Endodermal cell (in vitro differentiated cells): ENCODE results near the gene TAB3. TPM values are rescaled to one million over a fixed set of nuclear protein-coding genes. Genes with fewer than 3 reads are reported as not detected.

ENCODE experiments used
- DNase-seq: peaks from one replicate; pipeline ENCODE4 v3.0.0-alpha.2; 2017
- H3K27ac ChIP-seq: 2 replicates; pipeline ENCODE4 v1.5.1; 2013; ENCODE audit warnings: mild to moderate bottlenecking, low read depth, low read length, moderate library complexity
- H3K27me3 ChIP-seq: 2 replicates; pipeline ENCODE4 v1.6.1; 2013; ENCODE audit warnings: mild to moderate bottlenecking, low read length, moderate library complexity; ENCODE audit not compliant: insufficient read depth, control insufficient read depth, poor library complexity, severe bottlenecking
- H3K36me3 ChIP-seq: 2 replicates; pipeline ENCODE4 v1.7.0; 2013; ENCODE audit warnings: mild to moderate bottlenecking, low read length, moderate library complexity; ENCODE audit not compliant: control insufficient read depth, insufficient read depth
- H3K4me1 ChIP-seq: one replicate; pipeline ENCODE4 v1.7.0; 2013; ENCODE audit warnings: low read length; ENCODE audit not compliant: control insufficient read depth, insufficient read depth
- H3K4me3 ChIP-seq: 2 replicates; pipeline ENCODE4 v1.5.1; 2013; ENCODE audit warnings: mild to moderate bottlenecking, low read length, moderate library complexity
- H3K9ac ChIP-seq: 2 replicates; pipeline ENCODE4 v1.6.1; 2013; ENCODE audit warnings: mild to moderate bottlenecking, low read length, moderate library complexity; ENCODE audit not compliant: poor library complexity, severe bottlenecking; ENCODE audit errors: extremely low read depth
- H3K9me3 ChIP-seq: 2 replicates; pipeline ENCODE4 v1.6.1; 2013; ENCODE audit warnings: mild to moderate bottlenecking, low read length, moderate library complexity; ENCODE audit not compliant: control insufficient read depth
- H3K27ac Mint-ChIP-seq: 2 replicates; pipeline ENCODE4 v1.8.0; 2020; ENCODE audit warnings: mixed read lengths
- H3K27me3 Mint-ChIP-seq: 2 replicates; pipeline ENCODE4 v1.8.0; 2021; ENCODE audit warnings: mild to moderate bottlenecking, mixed read lengths; ENCODE audit not compliant: insufficient read depth
- H3K36me3 Mint-ChIP-seq: 2 replicates; pipeline ENCODE4 v1.8.0; 2020; ENCODE audit warnings: low read depth, mixed read lengths
- H3K4me1 Mint-ChIP-seq: 2 replicates; pipeline ENCODE4 v1.8.0; 2020; ENCODE audit warnings: mixed read lengths
- H3K4me3 Mint-ChIP-seq: 2 replicates; pipeline ENCODE4 v1.8.0; 2020; ENCODE audit warnings: mild to moderate bottlenecking, moderate library complexity, mixed read lengths
- H3K9me3 Mint-ChIP-seq: 2 replicates; pipeline ENCODE4 v1.8.0; 2020; ENCODE audit warnings: mild to moderate bottlenecking, mixed read lengths
- WGBS, 2 experiments: methylation state at CpG; one replicate each; pipeline versions ENCODE4 v1.1.5 to v1.1.7; 2013; ENCODE audit warnings: missing lambda C conversion rate in 2 of 2, mixed read lengths in 1 of 2; ENCODE audit not compliant: insufficient coverage in 1 of 2, insufficient read length in 1 of 2; 5-methylcytosine and 5-hydroxymethylcytosine counted together
- total RNA-seq, 2 donors: library from RNA; stranded (reverse); fragmentation: NEBNext Ultra II Directional in 1 of 2; extraction: Animal tissue kit (Norgen Biotek cat#: 25700) in 1 of 2; gene quantifications; 2 replicates in 1 of 2; 3 replicates in 1 of 2; pipeline ENCODE4 v1.2.1, GENCODE V29; 2021
- TF ChIP-seq, protein P1 (sequence below): fragments of 200-600 bp; sonication (generic); conservative IDR thresholded peaks from 2 replicates; pipeline ENCODE4 v1.5.0; 2021; ENCODE audit warnings: antibody characterized with exemption, mild to moderate bottlenecking

TAB3 gene
- total RNA-seq, 2 donors from 2014 or later: 19.8 to 23.2 TPM

DNA sequence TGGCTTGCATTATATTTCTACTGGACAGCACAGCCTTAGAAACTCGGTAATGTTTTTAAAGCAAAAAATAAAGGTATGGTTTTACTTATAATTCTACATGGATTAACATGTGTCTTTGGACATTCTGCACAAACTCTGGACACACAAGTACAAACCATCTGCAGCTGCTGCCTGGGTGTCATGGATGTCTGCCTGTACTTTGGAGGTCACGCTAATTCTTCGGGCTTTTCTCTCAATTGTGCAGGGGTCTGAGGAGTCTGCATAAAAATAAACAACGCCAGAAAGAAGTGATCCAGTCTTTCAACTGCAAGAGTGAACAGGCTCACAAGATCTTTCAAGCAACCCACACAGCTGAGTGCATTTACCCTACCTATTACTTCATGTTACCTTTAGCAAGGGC is 55.2 kb downstream of the TAB3 start:
- peaks cover 22% of the 10 kb centered on the region for H3K9me3 Mint-ChIP-seq
- Histone ChIP-seq H3K36me3 (peaks cover 13% of the 10 kb centered on the region), H3K27ac (no peak overlapping the region), H3K9ac (no peak overlapping the region), H3K9me3 (no peaks in the 10 kb centered on the region), H3K4me1 (no peaks in the 10 kb centered on the region), H3K27me3 (no peaks in the 10 kb centered on the region), H3K4me3 (no peak overlapping the region)
- no peaks in the 10 kb centered on the region for H3K27me3 Mint-ChIP-seq
- H3K4me3 Mint-ChIP-seq: no peak overlapping the region
- H3K4me1 Mint-ChIP-seq: peaks cover 19% of the 10 kb centered on the region
- TF ChIP-seq, protein P1, sequence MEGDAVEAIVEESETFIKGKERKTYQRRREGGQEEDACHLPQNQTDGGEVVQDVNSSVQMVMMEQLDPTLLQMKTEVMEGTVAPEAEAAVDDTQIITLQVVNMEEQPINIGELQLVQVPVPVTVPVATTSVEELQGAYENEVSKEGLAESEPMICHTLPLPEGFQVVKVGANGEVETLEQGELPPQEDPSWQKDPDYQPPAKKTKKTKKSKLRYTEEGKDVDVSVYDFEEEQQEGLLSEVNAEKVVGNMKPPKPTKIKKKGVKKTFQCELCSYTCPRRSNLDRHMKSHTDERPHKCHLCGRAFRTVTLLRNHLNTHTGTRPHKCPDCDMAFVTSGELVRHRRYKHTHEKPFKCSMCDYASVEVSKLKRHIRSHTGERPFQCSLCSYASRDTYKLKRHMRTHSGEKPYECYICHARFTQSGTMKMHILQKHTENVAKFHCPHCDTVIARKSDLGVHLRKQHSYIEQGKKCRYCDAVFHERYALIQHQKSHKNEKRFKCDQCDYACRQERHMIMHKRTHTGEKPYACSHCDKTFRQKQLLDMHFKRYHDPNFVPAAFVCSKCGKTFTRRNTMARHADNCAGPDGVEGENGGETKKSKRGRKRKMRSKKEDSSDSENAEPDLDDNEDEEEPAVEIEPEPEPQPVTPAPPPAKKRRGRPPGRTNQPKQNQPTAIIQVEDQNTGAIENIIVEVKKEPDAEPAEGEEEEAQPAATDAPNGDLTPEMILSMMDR: no peak
- H3K27ac Mint-ChIP-seq: no peak overlapping the region
- WGBS, 2 experiments: 91% methylated on average over 3 of the region's 4 CpGs; no CpG with 5 or more reads in 1 of the 2 experiments
- DNase-seq: no peak
- peaks cover 45% of the 10 kb centered on the region for H3K36me3 Mint-ChIP-seq

DNA sequence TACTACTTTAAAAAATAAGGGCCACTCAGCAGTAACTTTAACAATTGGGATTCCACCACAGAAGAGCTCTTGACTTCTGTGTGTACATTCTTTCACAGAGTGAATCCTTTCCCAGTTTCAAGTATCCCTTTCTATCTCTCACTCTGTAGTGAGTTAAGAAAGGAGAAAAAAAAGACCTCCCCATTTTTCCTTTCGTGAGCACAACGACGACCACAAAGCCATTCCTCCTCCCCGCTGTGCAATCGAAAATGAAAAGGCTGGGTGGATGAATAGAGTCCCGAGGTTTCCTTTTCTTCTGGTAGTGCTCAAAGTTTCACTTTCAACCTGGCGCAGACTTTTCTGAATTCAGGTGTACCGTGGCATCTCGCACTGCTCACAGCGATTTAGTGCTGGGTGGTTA is 58.0 kb downstream of the TAB3 start:
- no peak overlapping the region for H3K4me3 Mint-ChIP-seq

DNA sequence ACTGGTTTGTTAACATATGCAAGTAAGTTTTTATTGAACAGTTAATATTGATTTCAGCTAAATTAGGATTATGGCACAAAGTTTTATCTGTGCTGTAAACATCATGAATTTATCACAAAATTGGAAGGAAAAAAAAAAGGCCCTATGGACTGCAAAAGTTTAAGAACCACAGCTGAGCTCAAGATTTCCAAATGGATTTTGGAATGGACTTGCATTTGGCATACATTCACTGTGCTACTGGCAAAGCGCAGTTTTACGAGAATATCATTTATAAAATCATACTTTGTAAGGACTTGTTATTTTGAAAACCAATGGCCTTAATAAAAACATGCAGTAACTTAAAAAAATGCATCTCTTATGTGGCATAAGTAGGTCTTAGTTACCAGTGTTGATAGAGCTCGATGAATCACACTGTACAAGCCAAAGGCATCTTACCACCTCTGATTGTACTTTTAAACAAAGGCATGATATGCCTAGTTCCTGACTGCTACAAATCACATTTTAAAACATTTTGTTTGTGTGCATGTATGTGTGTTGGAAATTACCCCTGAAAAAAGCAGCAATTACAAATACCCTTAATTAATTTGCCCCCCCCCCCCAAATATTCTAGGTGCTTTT is 58.6 kb downstream of the TAB3 start:
- peaks cover 16% of the 10 kb centered on the region for H3K9me3 Mint-ChIP-seq
- 83% methylated on average over 3 of the region's 3 CpGs; no CpG with 5 or more reads in 1 of the 2 experiments for WGBS, 2 experiments
- Histone ChIP-seq H3K36me3 (peaks cover 6% of the 10 kb centered on the region), H3K27ac (no peak overlapping the region), H3K4me1 (no peaks in the 10 kb centered on the region), H3K27me3 (no peaks in the 10 kb centered on the region), H3K9ac (no peak overlapping the region), H3K9me3 (no peaks in the 10 kb centered on the region), H3K4me3 (no peak overlapping the region)
- H3K27me3 Mint-ChIP-seq: no peaks in the 10 kb centered on the region
- no peak overlapping the region for H3K4me3 Mint-ChIP-seq
- DNase-seq: no peak
- no peak overlapping the region for H3K27ac Mint-ChIP-seq
- H3K4me1 Mint-ChIP-seq: peaks cover 19% of the 10 kb centered on the region
- TF ChIP-seq, protein P1: no peak
- H3K36me3 Mint-ChIP-seq: peaks cover 27% of the 10 kb centered on the region

More for the DNA sequence above, 58.0 kb downstream of the TAB3 start:
- TF ChIP-seq, protein P1: no peak
- H3K27ac Mint-ChIP-seq: peak overlapping the region; percentile 55
- Histone ChIP-seq H3K9ac (no peak overlapping the region), H3K9me3 (no peaks in the 10 kb centered on the region), H3K36me3 (peaks cover 8% of the 10 kb centered on the region), H3K4me1 (no peaks in the 10 kb centered on the region), H3K4me3 (no peak overlapping the region), H3K27me3 (no peaks in the 10 kb centered on the region), H3K27ac (no peak overlapping the region)
- H3K9me3 Mint-ChIP-seq: peaks cover 16% of the 10 kb centered on the region
- WGBS, 2 experiments: 73% methylated on average over 10 of the region's 10 CpGs; no CpG with 5 or more reads in 1 of the 2 experiments
- peaks cover 29% of the 10 kb centered on the region for H3K36me3 Mint-ChIP-seq
- H3K27me3 Mint-ChIP-seq: no peaks in the 10 kb centered on the region
- no peak for DNase-seq
- peaks cover 19% of the 10 kb centered on the region for H3K4me1 Mint-ChIP-seq
